Measurements from ENCODE around the gene IL6. TPM values are rescaled to one million over a fixed set of nuclear protein-coding genes. Genes with fewer than 3 reads are reported as not detected.
A peak's percentile ranks its signal among the peaks of the same experiment; 100 is the strongest.

IL6 gene
- polyA plus RNA-seq, 1 of the 3 experiments (the other 2 are of a cell fraction): 20.5 TPM

- H3K27ac ChIP-seq (ENCODE audit: low read depth in 2 of 2, low read length in 1 of 2): peak overlapping the region; percentile 31 to 39; a peak in 2 of 4 replicates
- H4K20me1 ChIP-seq (ENCODE audit: insufficient read depth): no peaks in the 10 kb centered on the region
- H3K4me2 ChIP-seq: peak overlapping the region; percentile 41; the same call in 1 of the 2 replicates
- ChIA-PET POLR2A (no interaction called here), CTCF (interaction anchor here (0.6 kb wide), 1 partner anchor 209 kb away, joined by 3 read pairs; no protein-coding TSS in a partner anchor)
- H3K9ac ChIP-seq: no peak overlapping the region
- H3K9me2 ChIP-seq: no peaks in the 10 kb centered on the region
- no peaks in the 10 kb centered on the region for H3K36me3 ChIP-seq (replicated peaks in 1 of 2; ENCODE audit: control insufficient read depth in 1 of 2, insufficient read depth in 2 of 2, low read length in 1 of 2)
- WGBS (ENCODE audit: low lambda C conversion rate): 22% methylated on average over 5 of the region's 6 CpGs
- no peak for TF ChIP-seq MEF2A (IDR thresholded peaks at IDR 0.05; ENCODE audit: borderline replicate concordance, low read depth)
- no peak overlapping the region for H3K4me3 ChIP-seq (ENCODE audit: low read depth in 2 of 2, low read length in 1 of 2)
- H3K4me1 ChIP-seq (ENCODE audit: control insufficient read depth in 1 of 2, insufficient read depth in 2 of 2, low read depth in 1 of 2, low read length in 1 of 2): peaks cover 9 to 17% of the 10 kb centered on the region in 2 experiments; a peak in 3 of 4 replicates
- no peaks in the 10 kb centered on the region for H3K79me2 ChIP-seq (ENCODE audit: insufficient read depth)
- no peak for DNase-seq
- H2AFZ ChIP-seq (ENCODE audit: low read depth): 0 out of 2 replicates have a peak overlapping the region, but pooled peaks have one; percentile 15
- H3K9me3 ChIP-seq: no peaks in the 10 kb centered on the region
- H3K27me3 ChIP-seq (ENCODE audit: insufficient read depth): no peaks in the 10 kb centered on the region
- H3F3A ChIP-seq (replicated peaks; ENCODE audit: insufficient read depth): peaks cover 22% of the 10 kb centered on the region
Observed at GRCh38 chr7:22722536-22723180, 4.3 kb upstream of the IL6 start.

GRCh38 chr7:22723181-22723601 is 3.8 kb upstream of the IL6 start:
- WGBS (ENCODE audit: low lambda C conversion rate): 16% methylated on average over 2 of the region's 2 CpGs
- Histone ChIP-seq H4K20me1 (ENCODE audit: insufficient read depth) (no peaks in the 10 kb centered on the region), H3K36me3 (replicated peaks in 1 of 2; ENCODE audit: control insufficient read depth in 1 of 2, insufficient read depth in 2 of 2, low read length in 1 of 2) (no peaks in the 10 kb centered on the region), H3K9me2 (no peaks in the 10 kb centered on the region), H3K79me2 (ENCODE audit: insufficient read depth) (no peaks in the 10 kb centered on the region), H3K27me3 (ENCODE audit: insufficient read depth) (no peaks in the 10 kb centered on the region), H3K4me1 (ENCODE audit: control insufficient read depth in 1 of 2, insufficient read depth in 2 of 2, low read depth in 1 of 2, low read length in 1 of 2) (peaks cover 9 to 14% of the 10 kb centered on the region in 2 experiments; a peak in 2 of 4 replicates), H2AFZ (ENCODE audit: low read depth) (peak overlapping the region; percentile 15; the same call in 1 of the 2 replicates), H3K4me3 (ENCODE audit: low read depth in 2 of 2, low read length in 1 of 2) (no peak overlapping the region), H3K9ac (no peak overlapping the region), H3F3A (replicated peaks; ENCODE audit: insufficient read depth) (peaks cover 16% of the 10 kb centered on the region), H3K9me3 (no peaks in the 10 kb centered on the region), H3K27ac (ENCODE audit: low read depth in 2 of 2, low read length in 1 of 2) (peak overlapping the region; percentile 31 to 39; a peak in 3 of 4 replicates), H3K4me2 (peak overlapping the region; percentile 41; the same call in 1 of the 2 replicates)
- no peak for DNase-seq
- CTCF ChIA-PET: interaction anchor here (1.2 kb wide), 1 partner anchor 60 kb away, joined by 3 read pairs; no protein-coding TSS in a partner anchor
- POLR2A ChIA-PET: no interaction called here
- TF ChIP-seq NFIC (IDR thresholded peaks at IDR 0.05; ENCODE audit: borderline replicate concordance): peak; percentile 19; the same call in 1 of the 2 replicates
- TF ChIP-seq RCOR1 (IDR thresholded peaks at IDR 0.05; ENCODE audit: low read length): no peak
- no peak for TF ChIP-seq RAD21 (IDR thresholded peaks at IDR 0.05; ENCODE audit: low read length)

DNA sequence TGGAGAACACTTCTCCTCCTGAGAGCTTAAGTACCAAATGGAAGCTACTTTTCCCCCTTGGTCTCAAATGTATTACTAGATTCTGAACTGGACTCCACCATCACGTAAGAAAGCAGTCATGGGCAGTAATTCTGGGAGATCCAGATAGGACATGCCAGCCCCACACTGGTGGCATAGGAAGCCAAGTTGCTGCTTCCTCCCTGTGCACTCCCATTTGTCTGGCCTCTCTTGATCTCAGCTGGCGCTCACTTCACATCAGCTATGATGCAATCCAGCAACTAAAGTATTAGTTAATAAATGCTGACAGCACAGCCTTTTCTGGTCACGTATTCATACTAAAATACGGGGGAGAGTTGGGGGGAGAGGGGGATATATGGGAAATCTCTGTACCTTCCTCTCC is 3.4 kb upstream of the IL6 start:
- Histone ChIP-seq H3K9ac (no peak overlapping the region), H3F3A (replicated peaks; ENCODE audit: insufficient read depth) (peaks cover 12% of the 10 kb centered on the region), H3K79me2 (ENCODE audit: insufficient read depth) (no peaks in the 10 kb centered on the region), H3K9me2 (no peaks in the 10 kb centered on the region), H3K27me3 (ENCODE audit: insufficient read depth) (no peaks in the 10 kb centered on the region), H3K4me3 (ENCODE audit: low read depth in 2 of 2, low read length in 1 of 2) (no peak overlapping the region), H3K4me2 (peak overlapping the region; percentile 41; the same call in 1 of the 2 replicates), H3K4me1 (ENCODE audit: control insufficient read depth in 1 of 2, insufficient read depth in 2 of 2, low read depth in 1 of 2, low read length in 1 of 2) (peaks cover 9 to 14% of the 10 kb centered on the region in 2 experiments; a peak in 2 of 4 replicates), H2AFZ (ENCODE audit: low read depth) (peak overlapping the region; percentile 15; the same call in 1 of the 2 replicates), H3K36me3 (replicated peaks in 1 of 2; ENCODE audit: control insufficient read depth in 1 of 2, insufficient read depth in 2 of 2, low read length in 1 of 2) (no peaks in the 10 kb centered on the region), H3K27ac (ENCODE audit: low read depth in 2 of 2, low read length in 1 of 2) (peak overlapping the region; percentile 31 to 39; a peak in 3 of 4 replicates), H4K20me1 (ENCODE audit: insufficient read depth) (no peaks in the 10 kb centered on the region), H3K9me3 (no peaks in the 10 kb centered on the region)
- ChIA-PET POLR2A (no interaction called here), CTCF (interaction anchor here (1.1 to 3.7 kb wide), 4 partner anchors 14 to 332 kb away, joined by 3 to 18 read pairs (median 3); no protein-coding TSS in a partner anchor)
- no peak for DNase-seq
- no peak for TF ChIP-seq RCOR1 (IDR thresholded peaks at IDR 0.05; ENCODE audit: low read length)
- WGBS (ENCODE audit: low lambda C conversion rate): 29% methylated on average over 4 of the region's 4 CpGs

Data from SK-N-SH (cell line).